Mesenchymal stem cell (in vitro differentiated cells and primary cell): Measurements from ENCODE around the gene FUCA2.

Experiments
- DNase-seq: peaks from one replicate; pipeline ENCODE4 v3.0.0-alpha.2; 2013
- H2AFZ ChIP-seq: one replicate; pipeline ENCODE4 v1.6.1; 2013; ENCODE audit warnings: low read depth, mild to moderate bottlenecking, control low read depth, inconsistent platforms, low read length, moderate library complexity
- H2AK5ac ChIP-seq: 2 replicates; pipeline ENCODE4 v1.6.1; 2013; ENCODE audit warnings: low read length, moderate library complexity, mild to moderate bottlenecking, inconsistent platforms; ENCODE audit not compliant: severe bottlenecking
- H2BK120ac ChIP-seq: one replicate; pipeline ENCODE4 v1.6.1; 2013; ENCODE audit warnings: low read depth, mild to moderate bottlenecking, inconsistent platforms, low read length, moderate library complexity
- H2BK12ac ChIP-seq, 2 experiments: one replicate each; pipeline ENCODE4 v1.6.1; 2013; ENCODE audit warnings: inconsistent platforms in 2 of 2, low read length in 2 of 2, mild to moderate bottlenecking in 2 of 2, moderate library complexity in 2 of 2, control low read depth in 1 of 2
- H2BK15ac ChIP-seq: one replicate; pipeline ENCODE4 v1.6.1; 2013; ENCODE audit warnings: mild to moderate bottlenecking, low read depth, inconsistent platforms; ENCODE audit not compliant: poor library complexity, severe bottlenecking
- H2BK5ac ChIP-seq: 2 replicates; pipeline ENCODE4 v1.6.1; 2013; ENCODE audit warnings: low read depth, mild to moderate bottlenecking, low read length, control low read depth, inconsistent platforms; ENCODE audit not compliant: poor library complexity, severe bottlenecking
- H3K14ac ChIP-seq, 2 experiments: one replicate each; pipeline ENCODE4 v1.6.1; 2013; ENCODE audit warnings: inconsistent platforms in 2 of 2, low read length in 2 of 2, control low read depth in 1 of 2, mild to moderate bottlenecking in 1 of 2, moderate library complexity in 1 of 2
- H3K18ac ChIP-seq, 2 experiments: one replicate each; pipeline ENCODE4 v1.6.1; 2013; ENCODE audit warnings: inconsistent platforms in 2 of 2, low read length in 2 of 2, control low read depth in 1 of 2, low read depth in 1 of 2, mild to moderate bottlenecking in 1 of 2
- H3K23ac ChIP-seq, 2 experiments: one replicate each; pipeline ENCODE4 v1.6.1; 2013; ENCODE audit warnings: inconsistent platforms in 2 of 2, low read length in 2 of 2, mild to moderate bottlenecking in 2 of 2, moderate library complexity in 2 of 2, control low read depth in 1 of 2
- H3K27ac ChIP-seq: 2 replicates; pipeline ENCODE4 v1.5.1; 2013; ENCODE audit warnings: mild to moderate bottlenecking, moderate library complexity, low read length, control low read depth, inconsistent platforms; ENCODE audit not compliant: poor library complexity, severe bottlenecking
- H3K27me3 ChIP-seq, 2 experiments: 2 replicates each; pipeline versions ENCODE4 v1.6.1 to v1.7.0; 2013; ENCODE audit warnings: low read length in 2 of 2, mild to moderate bottlenecking in 2 of 2, moderate library complexity in 2 of 2, control low read depth in 1 of 2, inconsistent platforms in 1 of 2; ENCODE audit not compliant: control insufficient read depth in 1 of 2, insufficient read depth in 1 of 2
- H3K36me3 ChIP-seq, 2 experiments: 2 replicates each; pipeline versions ENCODE4 v1.6.1 to v1.7.0; 2013; ENCODE audit warnings: low read length in 2 of 2, control low read depth in 1 of 2, inconsistent platforms in 1 of 2, low read depth in 1 of 2, mild to moderate bottlenecking in 1 of 2; ENCODE audit not compliant: insufficient read depth in 2 of 2, control insufficient read depth in 1 of 2
- H3K4ac ChIP-seq, 2 experiments: one replicate each; pipeline ENCODE4 v1.6.1; 2013; ENCODE audit warnings: inconsistent platforms in 2 of 2, low read length in 2 of 2, mild to moderate bottlenecking in 2 of 2, moderate library complexity in 2 of 2, control low read depth in 1 of 2, low read depth in 1 of 2
- H3K4me1 ChIP-seq: 2 replicates; pipeline ENCODE4 v1.6.1; 2013; ENCODE audit warnings: low read depth, low read length, control low read depth; ENCODE audit not compliant: control insufficient read depth, insufficient read depth
- H3K4me2 ChIP-seq: 2 replicates; pipeline ENCODE4 v1.6.1; 2013; ENCODE audit warnings: low read length, mild to moderate bottlenecking, inconsistent platforms; ENCODE audit not compliant: poor library complexity, severe bottlenecking
- H3K4me3 ChIP-seq, 2 experiments: 2 replicates each; pipeline versions ENCODE4 v1.5.1 to v1.7.0; 2013; ENCODE audit warnings: low read length in 2 of 2, mild to moderate bottlenecking in 2 of 2, control low read depth in 1 of 2, low read depth in 1 of 2; ENCODE audit not compliant: insufficient read depth in 1 of 2
- H3K79me1 ChIP-seq: replicated peaks from 2 replicates; pipeline ENCODE4 v1.6.1; 2013; ENCODE audit warnings: mild to moderate bottlenecking, control low read depth, low read length, inconsistent platforms; ENCODE audit not compliant: poor library complexity, severe bottlenecking
- H3K9ac ChIP-seq: 2 replicates; pipeline ENCODE4 v1.7.0; 2013; ENCODE audit warnings: mild to moderate bottlenecking, low read length, moderate library complexity
- H3K9me3 ChIP-seq: 2 replicates; pipeline ENCODE4 v1.7.0; 2013; ENCODE audit warnings: mild to moderate bottlenecking, low read length; ENCODE audit not compliant: control insufficient read depth
- H4K8ac ChIP-seq: one replicate; pipeline ENCODE4 v1.6.1; 2013; ENCODE audit warnings: inconsistent platforms, mild to moderate bottlenecking, low read length, moderate library complexity
- H4K91ac ChIP-seq: one replicate; pipeline ENCODE4 v1.6.1; 2013; ENCODE audit warnings: mild to moderate bottlenecking, low read length, inconsistent platforms
- WGBS: methylation state at CpG from one replicate; pipeline ENCODE4 v1.1.7; 2013; ENCODE audit warnings: mixed read lengths; 5-methylcytosine and 5-hydroxymethylcytosine counted together

The FUCA2 gene

GRCh38 chr6:143528164-143528811 is 16.8 kb upstream of the FUCA2 start:
- no peak overlapping the region for H3K27ac ChIP-seq
- no peaks in the 10 kb centered on the region for H3K4me1 ChIP-seq
- H3K4me3 ChIP-seq, result no peak overlapping the region
- H4K8ac ChIP-seq, result no peak overlapping the region
- H2BK12ac ChIP-seq, result no peak overlapping the region
- H2AFZ ChIP-seq, result no peak overlapping the region
- H3K23ac ChIP-seq, result no peak overlapping the region
- no peaks in the 10 kb centered on the region for H3K79me1 ChIP-seq
- no peak overlapping the region for H3K4me2 ChIP-seq
- no peak overlapping the region for H3K9ac ChIP-seq
- H3K36me3 ChIP-seq, result no peaks in the 10 kb centered on the region
- no peaks in the 10 kb centered on the region for H3K9me3 ChIP-seq
- no peak overlapping the region for H2BK15ac ChIP-seq
- H2AK5ac ChIP-seq, result no peak overlapping the region
- no peak overlapping the region for H2BK120ac ChIP-seq
- 81% methylated on average over 5 of the region's 7 CpGs for WGBS
- no peak overlapping the region for H3K14ac ChIP-seq
- no peak overlapping the region for H3K18ac ChIP-seq
- H4K91ac ChIP-seq, result no peak overlapping the region
- no peak for DNase-seq
- no peak overlapping the region for H3K4ac ChIP-seq
- H3K27me3 ChIP-seq, result peaks cover 0 to 4% of the 10 kb centered on the region in 2 experiments
- H2BK5ac ChIP-seq, result no peak overlapping the region

GRCh38 chr6:143527677-143528076 is 16.2 kb upstream of the FUCA2 start:
- H2AK5ac ChIP-seq, result no peak overlapping the region
- H2AFZ ChIP-seq, result no peak overlapping the region
- no peak overlapping the region for H4K8ac ChIP-seq
- H3K14ac ChIP-seq, result no peak overlapping the region
- no peak for DNase-seq
- no peak overlapping the region for H3K18ac ChIP-seq
- H4K91ac ChIP-seq, result no peak overlapping the region
- no peaks in the 10 kb centered on the region for H3K4me1 ChIP-seq
- no peaks in the 10 kb centered on the region for H3K36me3 ChIP-seq
- no peak overlapping the region for H2BK120ac ChIP-seq
- no peaks in the 10 kb centered on the region for H3K27me3 ChIP-seq
- H2BK12ac ChIP-seq, result no peak overlapping the region
- H3K4me2 ChIP-seq, result no peak overlapping the region
- no peak overlapping the region for H3K23ac ChIP-seq
- no peak overlapping the region for H2BK5ac ChIP-seq
- H2BK15ac ChIP-seq, result no peak overlapping the region
- H3K4ac ChIP-seq, result no peak overlapping the region
- no peak overlapping the region for H3K9ac ChIP-seq
- H3K4me3 ChIP-seq, result no peak overlapping the region
- H3K27ac ChIP-seq, result no peak overlapping the region
- no peaks in the 10 kb centered on the region for H3K79me1 ChIP-seq
- 78% methylated on average over 1 of the region's 1 CpG for WGBS
- H3K9me3 ChIP-seq, result no peaks in the 10 kb centered on the region

GRCh38 chr6:143525356-143525755 is 13.8 kb upstream of the FUCA2 start:
- WGBS, result 100% methylated on average over 1 of the region's 1 CpG
- DNase-seq, result no peak

GRCh38 chr6:143522039-143522600 is 10.6 kb upstream of the FUCA2 start:
- Histone ChIP-seq H3K4ac (no peak overlapping the region), H3K4me2 (no peak overlapping the region), H3K9ac (no peak overlapping the region), H2BK120ac (no peak overlapping the region), H3K18ac (no peak overlapping the region), H3K27me3 (peaks cover 0 to 4% of the 10 kb centered on the region in 2 experiments), H3K4me1 (peaks cover 3% of the 10 kb centered on the region), H2AK5ac (no peak overlapping the region), H3K79me1 (no peaks in the 10 kb centered on the region), H2BK15ac (no peak overlapping the region), H3K14ac (no peak overlapping the region), H4K91ac (no peak overlapping the region), H3K27ac (no peak overlapping the region), H2BK12ac (no peak overlapping the region), H4K8ac (no peak overlapping the region), H3K23ac (no peak overlapping the region), H3K36me3 (no peaks in the 10 kb centered on the region), H3K4me3 (no peak overlapping the region), H3K9me3 (no peaks in the 10 kb centered on the region), H2BK5ac (no peak overlapping the region), H2AFZ (no peak overlapping the region)
- 84% methylated on average over 8 of the region's 8 CpGs for WGBS
- no peak for DNase-seq

More at GRCh38 chr6:143525356-143525755, 13.8 kb upstream of the FUCA2 start:
- Histone ChIP-seq H2BK120ac (no peak overlapping the region), H3K27me3 (no peaks in the 10 kb centered on the region), H3K4me1 (peaks cover 1% of the 10 kb centered on the region), H3K4me3 (no peak overlapping the region), H4K91ac (no peak overlapping the region), H3K4ac (no peak overlapping the region), H2AFZ (no peak overlapping the region), H3K4me2 (no peak overlapping the region), H3K36me3 (no peaks in the 10 kb centered on the region), H3K9ac (no peak overlapping the region), H3K23ac (no peak overlapping the region), H3K9me3 (no peaks in the 10 kb centered on the region), H3K27ac (no peak overlapping the region), H3K79me1 (no peaks in the 10 kb centered on the region), H2BK5ac (no peak overlapping the region), H3K18ac (no peak overlapping the region), H2BK15ac (no peak overlapping the region), H3K14ac (no peak overlapping the region), H2BK12ac (no peak overlapping the region), H4K8ac (no peak overlapping the region), H2AK5ac (no peak overlapping the region)
